GM13977 (cell line): Measurements from ENCODE around the gene SNAPC2.

Source experiments
- DNase-seq: peaks from one replicate; pipeline ENCODE4 v3.0.0; 2012; ENCODE audit warnings: low spot score
- in situ Hi-C: fragments of 300-500 bp; cut with MboI; formaldehyde crosslinking; loops from one replicate; pipeline ENCODE4 v1.12.0; 2022; ENCODE audit warnings: low sequenced_read_pairs, low pct_unique_long_range_greater_than_20kb, mixed read lengths, inconsistent platforms; ENCODE audit not compliant: unreplicated experiment
- TF ChIP-seq, protein P1 (sequence below): IDR thresholded peaks from 2 replicates; pipeline ENCODE4 v1.5.1; 2012; ENCODE audit warnings: mild to moderate bottlenecking, control low read depth; ENCODE audit not compliant: insufficient read depth; ENCODE audit errors: extremely low read depth, missing control alignments

Gene SNAPC2

DNA sequence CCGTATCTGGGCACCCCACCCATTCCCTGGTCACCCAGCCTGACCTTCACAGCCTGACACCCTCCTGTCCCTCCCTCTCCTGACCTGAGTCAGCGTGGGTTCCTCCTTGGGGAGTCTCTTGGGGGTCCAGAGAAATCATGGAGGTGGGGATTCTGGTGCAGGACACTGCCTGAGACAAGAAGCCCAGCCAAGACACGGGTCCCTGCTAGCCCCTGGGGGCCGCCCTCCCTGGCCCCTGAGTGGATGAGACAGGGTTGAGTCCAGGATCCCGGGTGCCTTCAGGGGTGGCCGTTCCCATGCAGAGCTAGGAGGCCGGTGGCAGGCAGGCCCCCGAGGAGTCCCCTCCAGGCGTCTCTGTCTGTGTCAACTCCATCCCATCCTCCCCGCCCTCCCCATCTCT, 14.9 kb upstream of the SNAPC2 start:
- TF ChIP-seq, protein P1, sequence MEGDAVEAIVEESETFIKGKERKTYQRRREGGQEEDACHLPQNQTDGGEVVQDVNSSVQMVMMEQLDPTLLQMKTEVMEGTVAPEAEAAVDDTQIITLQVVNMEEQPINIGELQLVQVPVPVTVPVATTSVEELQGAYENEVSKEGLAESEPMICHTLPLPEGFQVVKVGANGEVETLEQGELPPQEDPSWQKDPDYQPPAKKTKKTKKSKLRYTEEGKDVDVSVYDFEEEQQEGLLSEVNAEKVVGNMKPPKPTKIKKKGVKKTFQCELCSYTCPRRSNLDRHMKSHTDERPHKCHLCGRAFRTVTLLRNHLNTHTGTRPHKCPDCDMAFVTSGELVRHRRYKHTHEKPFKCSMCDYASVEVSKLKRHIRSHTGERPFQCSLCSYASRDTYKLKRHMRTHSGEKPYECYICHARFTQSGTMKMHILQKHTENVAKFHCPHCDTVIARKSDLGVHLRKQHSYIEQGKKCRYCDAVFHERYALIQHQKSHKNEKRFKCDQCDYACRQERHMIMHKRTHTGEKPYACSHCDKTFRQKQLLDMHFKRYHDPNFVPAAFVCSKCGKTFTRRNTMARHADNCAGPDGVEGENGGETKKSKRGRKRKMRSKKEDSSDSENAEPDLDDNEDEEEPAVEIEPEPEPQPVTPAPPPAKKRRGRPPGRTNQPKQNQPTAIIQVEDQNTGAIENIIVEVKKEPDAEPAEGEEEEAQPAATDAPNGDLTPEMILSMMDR = no peak
- in situ Hi-C loops = no loop called here

DNA sequence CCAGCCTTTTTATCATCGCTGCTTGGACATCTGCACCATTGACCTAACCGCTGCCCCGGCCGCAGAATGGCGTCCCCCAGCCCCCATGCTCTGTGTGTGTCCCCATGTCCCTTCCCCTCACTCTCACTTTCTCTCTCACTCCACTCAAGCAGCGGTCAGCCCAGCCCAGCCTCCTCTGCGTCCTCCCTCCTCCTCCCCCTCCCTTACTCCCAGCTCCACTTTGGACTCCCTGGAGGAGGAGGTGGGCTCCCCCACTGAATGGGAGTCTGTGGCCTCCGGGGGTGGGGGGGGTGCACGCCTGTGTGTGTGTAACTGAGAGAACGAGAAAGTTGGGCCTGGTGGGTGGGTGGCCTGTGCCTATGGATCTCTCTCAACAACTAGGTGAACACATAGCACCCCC, 14.3 kb upstream of the SNAPC2 start:
- DNase-seq = no peak
- TF ChIP-seq, protein P1 = no peak
- in situ Hi-C loops = no loop called here

More for the DNA sequence above, 14.9 kb upstream of the SNAPC2 start:
- DNase-seq = no peak

DNA sequence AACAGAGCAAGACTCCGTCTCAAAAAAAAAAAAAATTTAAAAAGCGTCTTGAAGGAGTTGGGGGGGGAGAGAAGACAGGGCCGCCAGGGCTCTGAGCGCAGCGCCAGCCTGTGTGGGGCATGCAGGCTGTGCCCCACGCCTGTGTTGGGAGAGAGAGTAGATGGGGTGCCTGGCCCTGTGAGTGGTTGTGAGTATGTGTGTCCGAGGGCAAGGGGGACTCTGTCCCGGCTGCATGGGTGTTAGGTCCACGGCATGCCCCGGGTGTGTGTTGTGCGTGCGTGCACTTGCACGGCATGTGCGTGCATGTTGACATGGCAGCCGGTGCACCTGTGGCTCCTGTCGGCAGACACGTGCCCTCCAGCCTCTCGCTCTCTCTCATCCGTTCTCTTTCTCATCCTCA, 13.0 kb upstream of the SNAPC2 start:
- in situ Hi-C loops = no loop called here
- no peak for DNase-seq
- TF ChIP-seq, protein P1 = no peak

DNA sequence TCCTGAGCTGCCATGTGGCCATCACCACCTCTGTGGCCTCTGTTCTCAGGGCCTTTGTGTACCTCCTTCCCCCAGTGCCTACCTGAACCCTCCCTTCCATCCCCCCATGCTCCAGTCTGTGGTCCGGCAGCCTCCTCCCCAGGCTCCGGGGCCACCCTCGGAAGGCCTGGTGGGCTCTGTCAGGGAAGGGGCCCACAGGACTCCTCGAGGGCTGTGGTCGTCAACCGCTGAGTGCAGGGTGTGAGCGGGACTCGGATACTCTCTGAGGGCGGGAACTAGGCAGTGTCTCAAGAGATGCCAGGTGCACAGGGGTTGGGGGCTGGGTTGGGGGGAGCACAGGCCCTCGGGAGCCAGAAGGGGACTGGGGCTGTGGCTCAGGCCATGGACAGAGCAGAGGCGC, 12.6 kb upstream of the SNAPC2 start:
- DNase-seq = no peak
- TF ChIP-seq, protein P1 = no peak
- in situ Hi-C loops = no loop called here

DNA sequence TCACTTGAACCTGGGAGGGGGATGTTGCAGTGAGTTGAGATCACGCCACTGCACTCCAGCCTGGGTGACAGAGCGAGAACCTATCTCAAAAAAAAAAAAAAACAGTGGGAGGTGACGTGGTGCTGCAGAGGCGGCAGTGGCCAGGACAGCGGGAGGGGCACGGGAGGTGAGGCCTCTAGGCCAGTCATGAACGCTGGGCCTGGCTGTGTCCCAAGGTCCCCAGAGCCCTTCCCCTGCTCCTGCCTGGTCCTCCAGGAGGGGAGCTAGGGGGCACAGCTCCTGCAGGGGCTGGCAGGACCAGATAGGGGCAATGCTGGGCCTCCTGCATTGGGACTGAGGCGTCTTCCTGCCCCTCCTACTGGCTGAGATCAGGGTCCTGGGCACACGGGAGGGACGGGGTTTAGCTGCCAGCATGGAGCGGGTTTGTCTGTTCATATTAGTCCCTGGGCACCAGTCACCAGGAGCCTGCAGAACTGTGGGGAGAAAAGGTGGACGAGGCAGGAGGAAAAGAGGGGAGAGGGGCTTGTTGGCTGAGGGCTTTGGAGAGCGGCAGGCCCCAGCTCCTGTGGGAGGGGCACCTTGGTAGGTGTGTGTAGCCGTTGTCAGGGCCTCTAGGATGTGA, 11.9 kb upstream of the SNAPC2 start:
- DNase-seq = no peak
- TF ChIP-seq, protein P1 = no peak
- in situ Hi-C loops = no loop called here

DNA sequence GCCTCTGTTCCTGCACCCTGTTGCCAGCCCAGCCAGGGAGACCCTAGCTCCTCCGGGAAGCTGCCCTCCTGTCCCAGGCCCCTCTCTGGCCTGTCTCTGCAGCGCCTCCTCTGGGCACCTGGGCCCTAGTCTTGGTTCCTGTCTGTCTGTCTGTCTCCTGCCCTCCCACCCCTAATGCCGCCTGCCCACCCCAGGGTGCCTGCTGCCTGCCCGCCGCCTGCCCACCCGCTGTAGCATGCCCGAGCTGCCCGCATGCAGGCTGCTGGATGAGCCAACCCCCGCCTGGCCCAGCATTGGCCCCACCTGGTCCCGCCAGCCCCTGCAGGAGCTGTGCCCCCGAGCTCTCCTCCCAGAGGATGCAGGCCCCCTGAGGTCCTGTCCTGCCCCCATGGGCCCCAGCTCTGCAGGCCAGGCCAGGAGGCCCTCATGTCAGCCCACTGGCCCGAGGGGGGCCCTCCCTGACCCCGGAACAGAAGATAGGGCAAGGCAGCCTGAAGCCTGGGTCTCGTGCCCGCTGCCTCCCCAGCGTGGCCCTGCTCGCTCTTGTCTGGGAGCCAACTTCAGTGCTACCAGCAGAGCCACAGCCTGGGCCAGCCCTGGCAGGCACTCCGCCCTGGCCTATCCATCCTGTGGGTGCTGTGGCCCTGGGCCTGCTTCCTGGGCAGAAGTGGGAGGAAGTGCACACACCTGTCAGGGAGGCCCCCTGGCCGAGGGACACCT, 11.2 kb upstream of the SNAPC2 start:
- no peak for DNase-seq
- in situ Hi-C loops = no loop called here
- TF ChIP-seq, protein P1 = no peak
